HepG2 (cell line): ENCODE measurements around the gene LIN28B. TPM values are rescaled to one million over a fixed set of nuclear protein-coding genes. Genes with fewer than 3 reads are reported as not detected.

ENCODE experiments used
- ATAC-seq: fragments of 200-7000 bp; cut with Tn5 transposase; 3 replicates; pipeline ENCODE4 v1.9.1; 2020; ENCODE audit warnings: mild to moderate bottlenecking, moderate library complexity
- BruUV-seq: library from RNA; stranded (reverse); fragments of 400-500 nt; replicated peaks from 2 replicates; lab custom pipeline; 2021; lab: Mats Ljungman, UMichigan
- CTCF ChIA-PET: fragments of 300-600 bp; formaldehyde crosslinking; extraction: SDS; loops from one replicate; lab custom pipeline; 2021; ENCODE audit warnings: low total read pairs, inconsistent platforms, low intra/inter-chr PET ratio; lab: Yijun Ruan, JAX
- POLR2A ChIA-PET: fragments of 350-600 bp; sonication (Branson Sonifier 250); formaldehyde crosslinking; loops from one replicate; lab custom pipeline; 2020; ENCODE audit warnings: antibody characterized with exemption, inconsistent platforms; lab: Yijun Ruan, JAX
- DNase-seq: peaks from one replicate; pipeline ENCODE4 v3.0.0-alpha.2; 2015; ENCODE audit warnings: low spot score
- FAIRE-seq: peaks from 3 replicates; lab custom pipeline; 2011; peaks lifted over from hg19 to GRCh38; lab: Jason Lieb, UNC
- H2AFZ ChIP-seq: one replicate; pipeline ENCODE4 v1.6.1; 2011; ENCODE audit warnings: low read length, inconsistent platforms
- H3K27ac ChIP-seq: fragments of 300-600 bp; 3 replicates; pipeline ENCODE4 v1.8.0; 2011; ENCODE audit warnings: mixed run types, mild to moderate bottlenecking, mixed read lengths, low read length, inconsistent platforms; ENCODE audit not compliant: insufficient read depth; ENCODE audit errors: extremely low read length
- H3K27me3 ChIP-seq, 2 experiments: fragments of 200-600 bp in 1 of 2; 2 replicates in 1 of 2; 3 replicates in 1 of 2; pipeline versions ENCODE4 v1.6.0 to v1.8.0; 2011; ENCODE audit warnings: low read length in 2 of 2, mild to moderate bottlenecking in 2 of 2, moderate library complexity in 2 of 2, inconsistent platforms in 1 of 2; ENCODE audit not compliant: insufficient read depth in 2 of 2, control insufficient read depth in 1 of 2
- H3K36me3 ChIP-seq, 2 experiments: fragments of 200-600 bp in 1 of 2; replicated peaks in 1 of 2; 2 replicates in 1 of 2; 3 replicates in 1 of 2; pipeline versions ENCODE4 v1.5.1 to v1.8.0; 2011; ENCODE audit warnings: low read length in 2 of 2, inconsistent platforms in 1 of 2; ENCODE audit not compliant: insufficient read depth in 2 of 2, control insufficient read depth in 1 of 2
- H3K4me1 ChIP-seq: 2 replicates; pipeline ENCODE4 v1.5.1; 2012; ENCODE audit warnings: low read length, inconsistent platforms; ENCODE audit not compliant: insufficient read depth
- H3K4me2 ChIP-seq: 2 replicates; pipeline ENCODE4 v1.6.0; 2011; ENCODE audit warnings: low read depth, low read length, inconsistent platforms
- H3K4me3 ChIP-seq, 3 experiments: fragments of 200-600 bp in 1 of 3; sonication (generic), shearing (Covaris generic) in 1 of 3; replicated peaks in 1 of 3; 2 replicates each; pipeline ENCODE4 v1.5.1; 2011 to 2016; ENCODE audit warnings: low read length in 3 of 3, inconsistent platforms in 2 of 3, low read depth in 2 of 3, mild to moderate bottlenecking in 2 of 3, control low read depth in 1 of 3, mixed read lengths in 1 of 3; ENCODE audit not compliant: insufficient read depth in 1 of 3
- H3K79me2 ChIP-seq: one replicate; pipeline ENCODE4 v1.6.1; 2011; ENCODE audit warnings: low read length, inconsistent platforms; ENCODE audit not compliant: insufficient read depth
- H3K9ac ChIP-seq: 2 replicates; pipeline ENCODE4 v1.6.0; 2011; ENCODE audit warnings: mild to moderate bottlenecking, low read depth, low read length, inconsistent platforms; ENCODE audit not compliant: insufficient read depth
- H3K9me3 ChIP-seq: 2 replicates; pipeline ENCODE4 v1.5.1; 2012; ENCODE audit warnings: mild to moderate bottlenecking, low read length
- H4K20me1 ChIP-seq: 2 replicates; pipeline ENCODE4 v1.6.0; 2011; ENCODE audit warnings: inconsistent platforms, mild to moderate bottlenecking, low read length, moderate library complexity; ENCODE audit not compliant: insufficient read depth
- NFKB2 ChIP-seq: sonication (generic); formaldehyde crosslinking; IDR thresholded peaks from 2 replicates; pipeline ENCODE4 v1.4.0; 2020; ENCODE audit warnings: missing genetic modification reagents, borderline replicate concordance
- REXO4 ChIP-seq: sonication (generic); formaldehyde crosslinking; IDR thresholded peaks from 2 replicates; pipeline ENCODE4 v1.8.0; 2022; ENCODE audit warnings: missing genetic modification reagents, mild to moderate bottlenecking, borderline replicate concordance
- ZNF614 ChIP-seq: IDR thresholded peaks from 2 replicates; pipeline ENCODE4 v1.6.1; 2018; ENCODE audit warnings: missing biosample characterization, missing genetic modification reagents, inconsistent platforms, borderline replicate concordance
- WGBS: methylation state at CpG from one replicate; pipeline ENCODE4 v1.1.6; 2017; ENCODE audit warnings: low lambda C conversion rate; 5-methylcytosine and 5-hydroxymethylcytosine counted together
- in situ Hi-C: cut with HindIII; loops from 2 replicates; pipeline ENCODE4 v1.10.0; 2017; ENCODE audit warnings: low pct_unique_long_range_greater_than_20kb; ENCODE audit not compliant: extremely low pct_ligation_motif_present
- intact Hi-C: fragments of 100-400 bp; cut with micrococcal nuclease; formaldehyde crosslinking; loops from one replicate; pipeline ENCODE4 v1.10.0; 2022; ENCODE audit not compliant: unreplicated experiment
- polyA plus RNA-seq, 8 experiments: library from polyadenylated mRNA; depleted of rRNA in 3 of 8; stranded (reverse) in 7 of 8; unstranded in 1 of 8; fragments of >200 nt; fragmentation: Illumina TruSeq in 4 of 8; extraction: Trizol in 4 of 8; gene quantifications; 2 replicates each; pipeline versions ENCODE4 v1.2.1 to v1.2.3, GENCODE V29; 2011 to 2016; ENCODE audit warnings: low read depth in 4 of 8, missing spikeins in 1 of 8, mixed read lengths in 1 of 8; ENCODE audit not compliant: insufficient read depth in 1 of 8
- total RNA-seq, 5 experiments: library from RNA; depleted of rRNA; stranded (reverse); fragments of >200 nt; fragmentation: Illumina TruSeq; extraction: Trizol; gene quantifications; 2 replicates each; pipeline ENCODE4 v1.2.3, GENCODE V29; 2016; ENCODE audit warnings: low read depth in 1 of 5
- TF ChIP-seq, protein P1 (sequence below): sonication (generic); formaldehyde crosslinking; IDR thresholded peaks from 2 replicates; pipeline ENCODE4 v1.5.0; 2020; ENCODE audit warnings: missing genetic modification reagents, mild to moderate bottlenecking, borderline replicate concordance
- TF ChIP-seq, protein P2 (sequence below): sonication (generic); formaldehyde crosslinking; IDR thresholded peaks from 2 replicates; pipeline ENCODE4 v1.4.0; 2020; ENCODE audit warnings: missing genetic modification reagents, borderline replicate concordance

LIN28B gene
- total and polyA plus RNA-seq, 2 of the 13 experiments (the other 11 are each of a cell fraction or from before 2014, with no cell fraction given): 14.5 to 56.8 TPM

DNA sequence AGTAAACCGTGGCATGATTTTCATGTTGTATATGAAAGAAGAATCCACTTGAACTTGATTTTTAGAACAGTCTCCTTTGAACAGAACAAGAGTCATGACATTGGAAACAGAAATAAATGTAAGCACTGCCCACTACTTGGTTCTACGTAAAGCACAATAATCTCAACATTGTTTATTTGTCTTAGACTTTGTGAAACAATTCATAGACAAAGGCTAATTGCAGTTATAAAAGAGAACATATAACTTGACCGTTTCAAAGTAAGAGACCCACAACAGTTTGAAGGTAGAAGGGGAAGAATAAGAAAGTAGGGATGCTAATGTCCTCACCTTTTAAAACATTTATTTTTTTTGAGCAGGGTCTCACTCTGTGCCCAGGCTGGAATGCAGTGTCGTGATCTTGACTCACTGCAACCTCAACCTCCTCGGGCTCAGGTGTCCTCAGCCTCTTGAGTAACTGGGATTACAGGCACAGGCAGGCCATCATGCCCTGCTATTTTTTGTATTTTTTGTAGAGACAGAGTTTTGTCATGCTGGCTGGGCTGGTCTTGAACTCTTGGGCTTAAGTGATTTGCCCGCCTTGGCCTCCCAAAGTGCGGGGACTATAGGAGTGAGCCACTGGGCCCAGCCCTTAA is 151.8 kb downstream of the LIN28B start:
- ATAC-seq (no peak), DNase-seq (no peak), FAIRE-seq (no peak)
- ChIA-PET POLR2A (no interaction called here), CTCF (no interaction called here)
- no peak overlapping the region for H3K27ac ChIP-seq
- no peaks in the 10 kb centered on the region for H4K20me1 ChIP-seq
- no peak overlapping the region for H3K4me3 ChIP-seq
- no peaks in the 10 kb centered on the region for H3K9me3 ChIP-seq
- TF ChIP-seq, protein P1, sequence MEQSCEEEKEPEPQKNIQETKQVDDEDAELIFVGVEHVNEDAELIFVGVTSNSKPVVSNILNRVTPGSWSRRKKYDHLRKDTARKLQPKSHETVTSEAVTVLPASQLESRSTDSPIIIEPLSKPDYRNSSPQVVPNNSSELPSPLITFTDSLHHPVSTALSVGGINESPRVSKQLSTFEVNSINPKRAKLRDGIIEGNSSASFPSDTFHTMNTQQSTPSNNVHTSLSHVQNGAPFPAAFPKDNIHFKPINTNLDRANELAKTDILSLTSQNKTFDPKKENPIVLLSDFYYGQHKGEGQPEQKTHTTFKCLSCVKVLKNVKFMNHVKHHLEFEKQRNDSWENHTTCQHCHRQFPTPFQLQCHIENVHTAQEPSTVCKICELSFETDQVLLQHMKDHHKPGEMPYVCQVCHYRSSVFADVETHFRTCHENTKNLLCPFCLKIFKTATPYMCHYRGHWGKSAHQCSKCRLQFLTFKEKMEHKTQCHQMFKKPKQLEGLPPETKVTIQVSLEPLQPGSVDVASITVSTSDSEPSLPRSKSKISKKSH (CRISPR knock-in tag): no peak
- TF ChIP-seq NFKB2 (CRISPR knock-in tag) (no peak), REXO4 (CRISPR knock-in tag) (no peak), ZNF614 (CRISPR knock-in tag) (no peak)
- TF ChIP-seq, protein P2, sequence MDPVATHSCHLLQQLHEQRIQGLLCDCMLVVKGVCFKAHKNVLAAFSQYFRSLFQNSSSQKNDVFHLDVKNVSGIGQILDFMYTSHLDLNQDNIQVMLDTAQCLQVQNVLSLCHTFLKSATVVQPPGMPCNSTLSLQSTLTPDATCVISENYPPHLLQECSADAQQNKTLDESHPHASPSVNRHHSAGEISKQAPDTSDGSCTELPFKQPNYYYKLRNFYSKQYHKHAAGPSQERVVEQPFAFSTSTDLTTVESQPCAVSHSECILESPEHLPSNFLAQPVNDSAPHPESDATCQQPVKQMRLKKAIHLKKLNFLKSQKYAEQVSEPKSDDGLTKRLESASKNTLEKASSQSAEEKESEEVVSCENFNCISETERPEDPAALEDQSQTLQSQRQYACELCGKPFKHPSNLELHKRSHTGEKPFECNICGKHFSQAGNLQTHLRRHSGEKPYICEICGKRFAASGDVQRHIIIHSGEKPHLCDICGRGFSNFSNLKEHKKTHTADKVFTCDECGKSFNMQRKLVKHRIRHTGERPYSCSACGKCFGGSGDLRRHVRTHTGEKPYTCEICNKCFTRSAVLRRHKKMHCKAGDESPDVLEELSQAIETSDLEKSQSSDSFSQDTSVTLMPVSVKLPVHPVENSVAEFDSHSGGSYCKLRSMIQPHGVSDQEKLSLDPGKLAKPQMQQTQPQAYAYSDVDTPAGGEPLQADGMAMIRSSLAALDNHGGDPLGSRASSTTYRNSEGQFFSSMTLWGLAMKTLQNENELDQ (CRISPR knock-in tag): no peak
- no peaks in the 10 kb centered on the region for H3K36me3 ChIP-seq
- no peak overlapping the region for H3K4me2 ChIP-seq
- peaks cover 8% of the 10 kb centered on the region for H3K4me1 ChIP-seq
- H3K79me2 ChIP-seq: no peaks in the 10 kb centered on the region
- no peak overlapping the region for H2AFZ ChIP-seq
- no TSS peak for BruUV-seq
- intact Hi-C loops: no loop called here
- no peaks in the 10 kb centered on the region; a peak in 1 of 5 replicates for H3K27me3 ChIP-seq
- in situ Hi-C loops: no loop called here
- H3K9ac ChIP-seq: no peak overlapping the region
- 50% methylated on average over 7 of the region's 7 CpGs for WGBS
